Glutamatergic neuron (in vitro differentiated cells): Measurements from ENCODE around the gene SNHG17. TPM values are rescaled to one million over a fixed set of nuclear protein-coding genes. Genes with fewer than 3 reads are reported as not detected.
"Not testable (repeated sequence)": the region's sequence is repeated elsewhere in the genome, so short reads cannot be mapped to it uniquely, and the experiment has no call there.

Experiments
- DNase-seq: peaks from one replicate; pipeline ENCODE4 v3.0.0; 2022
- H3K27ac Mint-ChIP-seq: one replicate; pipeline ENCODE4 v1.8.0; 2020; ENCODE audit warnings: mild to moderate bottlenecking, mixed read lengths, inconsistent platforms; ENCODE audit not compliant: unreplicated experiment
- H3K27me3 Mint-ChIP-seq: one replicate; pipeline ENCODE4 v1.8.0; 2020; ENCODE audit warnings: mild to moderate bottlenecking, moderate library complexity, mixed read lengths, inconsistent platforms; ENCODE audit not compliant: unreplicated experiment
- H3K36me3 Mint-ChIP-seq: one replicate; pipeline ENCODE4 v1.8.0; 2020; ENCODE audit warnings: mild to moderate bottlenecking, mixed read lengths, inconsistent platforms; ENCODE audit not compliant: unreplicated experiment
- H3K4me1 Mint-ChIP-seq: one replicate; pipeline ENCODE4 v1.8.0; 2020; ENCODE audit warnings: mild to moderate bottlenecking, low read depth, mixed read lengths, inconsistent platforms; ENCODE audit not compliant: unreplicated experiment
- H3K4me3 Mint-ChIP-seq: one replicate; pipeline ENCODE4 v1.8.0; 2020; ENCODE audit warnings: mild to moderate bottlenecking, mixed read lengths, inconsistent platforms; ENCODE audit not compliant: unreplicated experiment
- H3K9me3 Mint-ChIP-seq: one replicate; pipeline ENCODE4 v1.8.0; 2020; ENCODE audit warnings: mild to moderate bottlenecking, moderate library complexity, mixed read lengths, inconsistent platforms; ENCODE audit not compliant: unreplicated experiment
- CTCF ChIP-seq: fragments of 200-600 bp; sonication (generic); IDR thresholded peaks from one replicate; pipeline ENCODE4 v1.5.0; 2021; ENCODE audit not compliant: partially characterized antibody, unreplicated experiment
- total RNA-seq: library from RNA; stranded (reverse); fragmentation: NEBNext Ultra II Directional; extraction: Animal tissue kit (Norgen Biotek cat#: 25700); gene quantifications from one replicate; pipeline ENCODE4 v1.2.1, GENCODE V29; 2021; ENCODE audit not compliant: unreplicated experiment

SNHG17 gene
- total RNA-seq, 1 donor from 2014 or later: 33.0 TPM

DNA sequence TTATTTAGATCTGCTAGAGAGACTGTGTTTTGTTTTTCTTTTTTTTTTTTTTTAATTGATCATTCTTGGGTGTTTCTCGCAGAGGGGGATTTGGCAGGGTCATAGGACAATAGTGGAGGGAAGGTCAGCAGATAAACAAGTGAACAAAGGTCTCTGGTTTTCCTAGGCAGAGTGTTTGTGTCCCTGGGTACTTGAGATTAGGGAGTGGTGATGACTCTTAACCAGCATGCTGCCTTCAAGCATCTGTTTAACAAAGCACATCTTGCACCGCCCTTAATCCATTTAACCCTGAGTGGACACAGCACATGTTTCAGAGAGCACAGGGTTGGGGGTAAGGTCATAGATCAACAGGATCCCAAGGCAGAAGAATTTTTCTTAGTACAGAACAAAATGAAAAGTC, 25.5 kb upstream of the SNHG17 start:
- not testable (repeated sequence) for H3K4me1 Mint-ChIP-seq, H3K9me3 Mint-ChIP-seq, H3K36me3 Mint-ChIP-seq, H3K27me3 Mint-ChIP-seq, DNase-seq
- Mint-ChIP-seq H3K27ac (peak overlapping the region; percentile 95), H3K4me3 (peak overlapping the region; percentile 38)

GRCh38 chr20:38460040-38460623, 25.0 kb upstream of the SNHG17 start:
- H3K4me1 Mint-ChIP-seq: peaks cover 1% of the 10 kb centered on the region
- H3K27me3 Mint-ChIP-seq: peaks cover 5% of the 10 kb centered on the region
- peak overlapping the region; percentile 38 for H3K4me3 Mint-ChIP-seq
- DNase-seq: no peak
- no peaks in the 10 kb centered on the region for H3K36me3 Mint-ChIP-seq
- peaks cover 5% of the 10 kb centered on the region for H3K9me3 Mint-ChIP-seq
- peak overlapping the region; percentile 95 for H3K27ac Mint-ChIP-seq
- no peak for TF ChIP-seq CTCF

GRCh38 chr20:38458314-38458713, 23.2 kb upstream of the SNHG17 start:
- no peak for TF ChIP-seq CTCF
- peaks cover 1% of the 10 kb centered on the region for H3K4me1 Mint-ChIP-seq
- H3K9me3 Mint-ChIP-seq: peaks cover 5% of the 10 kb centered on the region

GRCh38 chr20:38454556-38455473, 19.7 kb upstream of the SNHG17 start:
- peaks cover 6% of the 10 kb centered on the region for H3K36me3 Mint-ChIP-seq
- peaks cover 10% of the 10 kb centered on the region for H3K27me3 Mint-ChIP-seq
- H3K9me3 Mint-ChIP-seq: no peaks in the 10 kb centered on the region
- no peak overlapping the region for H3K4me3 Mint-ChIP-seq
- no peak overlapping the region for H3K27ac Mint-ChIP-seq
- H3K4me1 Mint-ChIP-seq: no peaks in the 10 kb centered on the region
- TF ChIP-seq CTCF: no peak
- no peak for DNase-seq

More at GRCh38 chr20:38458314-38458713, 23.2 kb upstream of the SNHG17 start:
- Mint-ChIP-seq H3K27me3 (peaks cover 6% of the 10 kb centered on the region), H3K36me3 (no peaks in the 10 kb centered on the region), H3K27ac (no peak overlapping the region), H3K4me3 (no peak overlapping the region)
- DNase-seq: no peak

GRCh38 chr20:38453941-38454340, 18.8 kb upstream of the SNHG17 start:
- no peak for TF ChIP-seq CTCF
- Mint-ChIP-seq H3K9me3 (no peaks in the 10 kb centered on the region), H3K36me3 (peaks cover 13% of the 10 kb centered on the region), H3K4me1 (no peaks in the 10 kb centered on the region), H3K27ac (no peak overlapping the region), H3K27me3 (peaks cover 10% of the 10 kb centered on the region), H3K4me3 (no peak overlapping the region)
- no peak for DNase-seq
